HG03095 (cell line): ENCODE data around the gene PHC2.

ENCODE experiments used
- ATAC-seq: cut with Tn5 transposase; IDR thresholded peaks from one replicate; pipeline ENCODE4 v1.9.1; 2021; ENCODE audit warnings: moderate library complexity; ENCODE audit not compliant: unreplicated experiment

The PHC2 gene

GRCh38 chr1:33455539-33456501 lies 24.9 kb upstream of the PHC2 start:
- no peak for ATAC-seq

GRCh38 chr1:33454646-33455282 lies 23.9 kb upstream of the PHC2 start:
- ATAC-seq = no peak

DNA sequence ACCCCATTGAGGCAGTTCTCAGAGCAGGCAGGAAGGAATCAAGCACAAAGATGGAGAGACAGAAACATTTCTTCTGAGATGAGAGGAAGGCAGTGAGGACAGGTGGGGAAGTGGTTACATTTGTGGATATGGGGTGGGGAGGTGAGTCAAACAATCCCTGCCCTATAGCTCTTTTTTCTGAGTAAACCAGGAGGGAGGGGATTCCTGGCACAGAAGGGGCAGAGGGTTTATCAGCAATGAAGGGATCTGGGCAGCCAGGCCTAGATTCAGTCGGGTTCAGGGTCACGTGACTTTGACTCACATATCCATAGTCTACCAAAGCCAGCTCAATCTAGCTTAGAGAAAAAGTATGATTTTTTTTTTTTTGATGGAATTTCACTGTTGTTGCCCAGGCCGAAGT lies 15.7 kb upstream of the PHC2 start:
- ATAC-seq = no peak

GRCh38 chr1:33445108-33445507 lies 14.2 kb upstream of the PHC2 start:
- ATAC-seq = no peak

DNA sequence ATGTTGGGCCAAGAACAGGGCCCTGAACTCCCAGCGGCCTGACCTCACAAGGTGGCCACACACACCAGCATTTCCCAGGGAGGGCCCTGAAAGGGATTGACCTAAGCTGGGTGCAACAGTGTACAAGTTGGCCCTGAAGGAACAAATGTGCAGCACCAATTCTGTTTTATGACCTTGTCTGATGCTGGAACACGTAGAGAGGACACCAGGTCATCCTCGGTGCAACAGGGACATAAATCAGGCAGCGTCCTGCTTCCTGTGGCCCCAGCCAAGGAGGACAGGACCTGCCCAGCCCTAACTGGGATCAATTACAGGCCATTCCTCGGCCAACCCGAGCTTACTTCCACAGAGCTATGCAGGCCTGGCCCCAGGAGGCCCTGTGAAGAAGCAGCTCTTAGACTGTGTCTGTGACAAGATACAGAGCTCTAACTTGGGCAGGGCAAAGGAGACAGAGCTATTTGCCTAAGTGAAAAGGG lies 12.8 kb upstream of the PHC2 start:
- no peak for ATAC-seq

GRCh38 chr1:33443080-33443704 lies 12.3 kb upstream of the PHC2 start:
- ATAC-seq = no peak

DNA sequence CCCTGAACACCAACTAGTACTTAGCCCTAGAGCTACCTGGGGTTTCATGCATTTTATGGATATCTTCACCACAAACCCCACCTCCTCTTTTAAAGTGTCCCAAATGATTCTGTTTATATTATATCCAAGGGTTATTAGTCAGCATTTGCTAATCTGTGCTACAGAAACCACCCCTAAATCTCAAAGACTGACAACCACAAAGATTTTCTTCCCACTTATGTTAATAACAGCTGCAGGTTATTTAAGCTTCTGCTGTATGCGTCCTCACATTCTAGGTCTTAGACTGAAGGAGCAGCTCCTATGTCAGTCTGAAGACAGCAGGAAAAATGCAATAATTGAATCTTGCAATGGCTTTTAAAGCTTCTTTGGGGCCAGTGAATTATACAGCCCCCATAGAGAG lies 11.2 kb upstream of the PHC2 start:
- no peak for ATAC-seq

- ATAC-seq = no peak
Observed at GRCh38 chr1:33441088-33441745, 10.3 kb upstream of the PHC2 start.

DNA sequence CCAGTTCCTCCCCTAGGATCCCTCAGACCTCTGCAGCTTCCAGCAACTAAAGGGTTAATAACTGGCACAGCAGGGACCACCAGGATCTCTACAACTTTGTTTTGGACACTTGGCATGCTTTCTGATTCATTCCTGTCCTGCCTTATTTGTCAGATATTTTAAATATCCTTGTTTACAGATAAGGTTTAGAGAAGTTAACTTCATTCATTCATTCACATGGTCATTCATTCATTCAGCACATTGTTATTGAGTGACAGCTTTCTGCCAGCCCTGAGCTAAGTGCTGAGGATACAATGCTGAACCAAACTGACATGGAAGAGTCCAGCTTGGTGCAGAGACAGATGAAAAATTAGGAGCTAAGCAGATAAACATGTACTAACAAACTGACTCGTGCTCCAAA lies 8.8 kb upstream of the PHC2 start:
- ATAC-seq = no peak

GRCh38 chr1:33438364-33439160 lies 7.7 kb upstream of the PHC2 start:
- ATAC-seq = no peak

GRCh38 chr1:33436557-33437285 lies 5.8 kb upstream of the PHC2 start:
- no peak for ATAC-seq

- no peak for ATAC-seq
Observed at GRCh38 chr1:33435096-33435820, 4.4 kb upstream of the PHC2 start.

GRCh38 chr1:33434363-33434750 lies 3.5 kb upstream of the PHC2 start:
- no peak for ATAC-seq

DNA sequence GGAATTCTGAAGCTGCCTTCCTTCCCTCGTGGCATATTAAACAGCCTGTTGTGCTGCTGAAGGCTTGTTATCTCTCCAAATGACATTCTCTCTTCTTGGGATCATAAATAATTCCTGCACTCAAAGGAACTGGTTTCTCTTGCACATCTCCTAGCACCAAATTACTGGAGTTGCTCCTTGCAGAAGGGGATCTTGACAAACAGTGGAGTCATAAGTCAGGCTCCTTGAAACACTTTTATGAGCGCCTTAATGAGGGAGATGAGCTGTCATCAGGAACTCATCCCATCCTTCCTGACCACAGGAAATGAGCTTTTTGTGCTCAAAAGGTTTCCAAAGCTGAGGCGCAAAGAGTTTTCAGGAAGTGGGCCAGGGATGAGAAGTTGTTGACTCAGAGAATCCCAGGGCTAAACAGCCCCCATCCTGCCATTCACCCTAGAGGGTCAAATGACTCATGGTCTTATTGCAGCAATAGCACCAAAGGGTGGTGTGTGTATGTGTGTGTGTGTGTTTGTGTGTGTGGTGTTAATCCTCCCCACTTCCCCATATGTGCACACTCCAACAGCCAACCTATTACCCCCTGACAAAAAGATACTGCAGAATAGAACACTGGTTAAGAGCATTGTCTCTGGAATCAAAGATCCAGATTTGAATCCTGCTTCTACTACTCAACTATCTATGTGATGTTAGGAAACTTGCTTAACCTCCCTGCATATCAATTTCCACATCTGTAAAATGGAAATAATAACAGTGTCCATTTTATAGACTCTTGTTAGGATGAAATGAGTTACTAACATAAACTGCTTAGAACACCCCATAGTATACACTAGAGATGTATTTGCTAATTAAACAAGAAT lies 2.8 kb upstream of the PHC2 start:
- ATAC-seq = no peak

GRCh38 chr1:33429856-33430691 lies 821 bp downstream of the PHC2 start:
- ATAC-seq = no peak

DNA sequence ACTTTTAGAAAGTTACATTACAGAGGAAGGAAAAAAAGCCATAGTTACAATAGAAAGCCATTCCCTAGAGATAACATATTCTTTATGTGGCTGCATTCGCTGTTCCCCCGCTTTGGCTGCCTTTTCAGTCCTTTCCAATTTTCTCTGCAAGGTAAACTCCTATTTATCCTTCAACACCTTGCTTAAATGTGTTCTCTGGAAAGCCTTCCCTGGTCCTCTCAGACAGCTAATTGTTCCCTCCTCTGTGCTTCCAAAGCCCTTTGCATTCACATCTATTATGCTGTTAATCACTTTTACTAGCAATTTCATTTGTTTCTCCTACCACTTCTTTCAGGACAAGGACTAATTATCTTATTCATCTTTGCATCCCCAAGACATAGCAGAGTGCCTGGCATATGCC lies 1.6 kb downstream of the PHC2 start:
- ATAC-seq = no peak

GRCh38 chr1:33428661-33429060 lies 2.2 kb downstream of the PHC2 start:
- no peak for ATAC-seq
